HFFc6 (cell line): Measurements from ENCODE around the gene NIT1. TPM values are rescaled to one million over a fixed set of nuclear protein-coding genes. Genes with fewer than 3 reads are reported as not detected.

Experiments used
- DNase-seq: peaks from one replicate; pipeline ENCODE4 v3.0.0-alpha.2; 2018
- H3K27ac Mint-ChIP-seq: 2 replicates; pipeline ENCODE4 v1.8.0; 2020; ENCODE audit warnings: mild to moderate bottlenecking, mixed read lengths
- H3K27me3 Mint-ChIP-seq: 2 replicates; pipeline ENCODE4 v1.8.0; 2021; ENCODE audit warnings: mild to moderate bottlenecking, moderate library complexity, mixed read lengths; ENCODE audit not compliant: insufficient read depth
- H3K36me3 Mint-ChIP-seq: 2 replicates; pipeline ENCODE4 v1.8.0; 2021; ENCODE audit warnings: low read depth, mixed read lengths
- H3K4me1 Mint-ChIP-seq: 2 replicates; pipeline ENCODE4 v1.8.0; 2020; ENCODE audit warnings: low read depth, mixed read lengths
- H3K4me3 Mint-ChIP-seq: 2 replicates; pipeline ENCODE4 v1.8.0; 2020; ENCODE audit warnings: mild to moderate bottlenecking, moderate library complexity, mixed read lengths
- H3K9me3 Mint-ChIP-seq: 2 replicates; pipeline ENCODE4 v1.8.0; 2020; ENCODE audit warnings: mild to moderate bottlenecking, mixed read lengths
- total RNA-seq, 6 experiments: library from RNA; stranded (reverse); fragmentation: NEBNext Ultra II Directional; extraction: Animal tissue kit (Norgen Biotek cat#: 25700); gene quantifications; 2 replicates in 1 of 6; 3 replicates in 5 of 6; pipeline ENCODE4 v1.2.3, GENCODE V29; 2021
- TF ChIP-seq, protein P1 (sequence below): fragments of 200-600 bp; sonication (generic); IDR thresholded peaks from 2 replicates; pipeline ENCODE4 v1.5.0; 2021; ENCODE audit warnings: antibody characterized with exemption, mild to moderate bottlenecking

Gene NIT1
- total RNA-seq, 6 experiments from 2014 or later, result 26.2 to 35.1 (median 32.5) TPM

DNA sequence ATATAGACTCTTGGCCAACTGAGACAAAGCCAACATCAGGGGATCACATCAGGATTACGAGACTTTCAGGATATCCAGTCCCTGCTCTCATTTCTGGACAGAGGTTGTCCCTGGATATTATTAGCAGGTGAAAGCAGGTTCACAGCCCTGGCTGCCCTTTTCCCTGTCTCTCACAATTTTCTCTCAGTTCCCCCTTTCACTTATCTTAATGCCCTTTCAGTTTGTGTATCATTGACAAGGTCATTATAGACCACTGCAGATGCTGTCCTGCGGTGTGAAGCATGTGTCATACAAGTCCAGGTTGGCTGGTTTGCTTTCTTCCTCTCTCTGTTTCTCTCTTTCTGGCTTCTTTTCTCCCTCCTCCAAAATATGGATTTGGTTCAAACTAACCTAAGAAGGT lies 21.9 kb upstream of the NIT1 start:
- no peak for DNase-seq
- peaks cover 5% of the 10 kb centered on the region; the same call in 1 of the 2 replicates for H3K36me3 Mint-ChIP-seq
- peaks cover 11% of the 10 kb centered on the region for H3K27me3 Mint-ChIP-seq
- peaks cover 49% of the 10 kb centered on the region for H3K4me1 Mint-ChIP-seq
- H3K4me3 Mint-ChIP-seq, result no peak overlapping the region
- no peaks in the 10 kb centered on the region for H3K9me3 Mint-ChIP-seq
- no peak overlapping the region for H3K27ac Mint-ChIP-seq
- TF ChIP-seq, protein P1, sequence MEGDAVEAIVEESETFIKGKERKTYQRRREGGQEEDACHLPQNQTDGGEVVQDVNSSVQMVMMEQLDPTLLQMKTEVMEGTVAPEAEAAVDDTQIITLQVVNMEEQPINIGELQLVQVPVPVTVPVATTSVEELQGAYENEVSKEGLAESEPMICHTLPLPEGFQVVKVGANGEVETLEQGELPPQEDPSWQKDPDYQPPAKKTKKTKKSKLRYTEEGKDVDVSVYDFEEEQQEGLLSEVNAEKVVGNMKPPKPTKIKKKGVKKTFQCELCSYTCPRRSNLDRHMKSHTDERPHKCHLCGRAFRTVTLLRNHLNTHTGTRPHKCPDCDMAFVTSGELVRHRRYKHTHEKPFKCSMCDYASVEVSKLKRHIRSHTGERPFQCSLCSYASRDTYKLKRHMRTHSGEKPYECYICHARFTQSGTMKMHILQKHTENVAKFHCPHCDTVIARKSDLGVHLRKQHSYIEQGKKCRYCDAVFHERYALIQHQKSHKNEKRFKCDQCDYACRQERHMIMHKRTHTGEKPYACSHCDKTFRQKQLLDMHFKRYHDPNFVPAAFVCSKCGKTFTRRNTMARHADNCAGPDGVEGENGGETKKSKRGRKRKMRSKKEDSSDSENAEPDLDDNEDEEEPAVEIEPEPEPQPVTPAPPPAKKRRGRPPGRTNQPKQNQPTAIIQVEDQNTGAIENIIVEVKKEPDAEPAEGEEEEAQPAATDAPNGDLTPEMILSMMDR, result no peak

DNA sequence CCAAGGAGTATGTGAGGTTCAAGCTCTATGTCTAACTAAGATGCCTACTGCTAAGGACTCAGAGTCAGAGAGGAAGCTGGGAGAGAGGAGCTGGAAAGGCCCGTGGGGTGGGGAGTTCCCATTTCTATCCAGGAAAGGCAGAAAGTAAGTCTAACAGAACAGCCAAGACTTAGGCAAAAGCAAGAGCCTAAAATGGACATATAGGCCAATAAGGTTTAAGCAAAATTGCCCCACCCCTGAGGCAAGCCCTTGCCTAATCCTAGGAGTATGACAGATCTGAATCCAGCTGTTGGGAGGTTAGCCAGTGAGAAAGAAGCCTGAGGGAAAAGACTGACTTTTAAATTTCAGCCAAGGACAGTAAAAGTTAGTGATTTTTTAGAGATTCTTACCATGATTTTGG lies 21.4 kb upstream of the NIT1 start:
- H3K27me3 Mint-ChIP-seq, result peaks cover 11% of the 10 kb centered on the region
- no peak for DNase-seq
- H3K4me1 Mint-ChIP-seq, result peaks cover 49% of the 10 kb centered on the region
- no peak overlapping the region for H3K27ac Mint-ChIP-seq
- TF ChIP-seq, protein P1, result no peak
- no peaks in the 10 kb centered on the region for H3K9me3 Mint-ChIP-seq
- peaks cover 5% of the 10 kb centered on the region for H3K36me3 Mint-ChIP-seq
- no peak overlapping the region for H3K4me3 Mint-ChIP-seq

DNA sequence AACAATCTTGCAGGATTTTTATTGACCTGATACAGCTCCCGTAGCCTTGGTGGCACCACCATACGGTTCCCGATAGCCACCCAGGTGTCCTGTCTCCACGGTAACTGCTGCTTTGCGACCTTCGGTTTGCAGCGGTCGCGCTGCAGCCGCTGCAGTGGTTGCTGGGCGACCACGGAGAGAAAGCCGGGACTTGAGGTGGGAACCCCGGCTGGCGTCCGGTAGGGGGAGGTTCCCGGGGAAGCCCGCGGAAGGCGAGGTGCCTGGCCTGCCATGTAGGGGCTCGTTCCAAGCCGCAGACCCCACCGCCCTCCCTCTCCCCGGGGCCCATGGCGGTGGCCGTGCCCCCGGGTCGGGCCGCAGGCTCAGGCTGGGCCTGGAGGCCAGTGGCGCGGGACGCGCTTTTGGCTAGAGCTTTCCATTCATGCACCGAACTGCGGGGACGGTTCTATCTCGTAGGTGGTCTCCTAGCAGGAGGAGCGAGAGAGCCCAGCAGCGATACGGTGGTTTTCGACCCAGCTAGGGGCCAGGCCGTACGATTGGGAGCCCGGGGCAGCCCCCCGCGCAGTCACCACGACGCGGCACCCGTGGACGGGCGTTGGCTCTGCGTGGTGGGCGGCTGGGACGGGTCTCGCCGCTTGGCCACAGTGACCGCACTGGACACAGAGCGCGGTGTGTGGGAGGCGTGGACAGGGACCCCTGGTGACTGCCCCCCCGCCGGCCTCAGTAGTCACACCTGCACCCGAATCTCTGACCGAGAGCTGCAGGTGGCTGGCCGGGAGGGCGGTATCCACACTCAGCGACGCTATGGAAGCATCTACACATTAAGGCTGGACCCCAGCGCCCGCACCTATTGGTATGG lies 19.5 kb upstream of the NIT1 start, which contains the start of gene KLHDC9:
Gene KLHDC9, plus strand, starts transcription at position 152 of the 859 bp plus-strand sequence. Its CDS starts 175 bp downstream, at position 327.
- peaks cover 5% of the 10 kb centered on the region for H3K36me3 Mint-ChIP-seq
- H3K4me3 Mint-ChIP-seq, result peak within 1 kb of the TSS; percentile 92
- peaks cover 32% of the 10 kb centered on the region for H3K4me1 Mint-ChIP-seq
- TF ChIP-seq, protein P1, result no peak
- H3K9me3 Mint-ChIP-seq, result no peaks in the 10 kb centered on the region
- H3K27ac Mint-ChIP-seq, result peak within 1 kb of the TSS; percentile 78
- peaks cover 11% of the 10 kb centered on the region for H3K27me3 Mint-ChIP-seq
- peak; percentile 83 for DNase-seq

DNA sequence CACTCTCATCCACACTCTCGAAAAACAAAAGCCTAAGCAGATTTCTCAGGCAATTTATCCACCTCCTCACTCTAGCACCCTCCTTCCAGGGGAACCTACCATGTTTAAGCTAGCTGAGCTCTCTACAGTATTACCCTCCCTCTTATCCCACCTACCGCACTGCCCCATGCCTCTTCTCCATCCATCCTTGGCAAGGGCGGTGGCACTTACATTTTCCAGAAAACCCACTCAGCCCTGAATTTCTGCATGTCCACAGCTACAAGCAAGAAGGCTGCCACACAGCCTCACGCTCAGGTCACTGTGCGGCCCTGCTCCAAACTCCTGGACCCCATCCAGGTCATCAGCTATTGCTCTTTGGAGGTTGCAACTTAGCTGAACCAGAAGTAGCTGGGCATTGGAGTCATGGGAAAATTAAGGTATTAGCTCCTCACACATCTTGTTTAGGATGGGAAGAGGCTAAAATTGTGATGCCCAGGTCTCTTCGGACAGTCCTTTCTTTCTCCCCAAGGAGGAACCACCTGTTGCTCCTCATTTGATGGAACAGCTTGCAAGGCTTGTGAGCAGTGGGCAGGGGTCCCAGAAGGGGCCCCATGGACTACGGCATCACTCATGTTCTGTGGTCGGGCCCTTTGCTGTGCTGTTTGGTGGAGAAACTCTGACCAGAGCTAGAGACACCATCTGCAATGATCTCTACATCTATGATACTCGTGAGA lies 18.7 kb upstream of the NIT1 start:
- peak overlapping the region; percentile 34 for H3K27ac Mint-ChIP-seq
- TF ChIP-seq, protein P1, result no peak
- peaks cover 5% of the 10 kb centered on the region for H3K36me3 Mint-ChIP-seq
- peak overlapping the region; percentile 92 for H3K4me3 Mint-ChIP-seq
- peaks cover 29% of the 10 kb centered on the region for H3K4me1 Mint-ChIP-seq
- DNase-seq, result no peak
- no peaks in the 10 kb centered on the region for H3K9me3 Mint-ChIP-seq
- H3K27me3 Mint-ChIP-seq, result peaks cover 11% of the 10 kb centered on the region

DNA sequence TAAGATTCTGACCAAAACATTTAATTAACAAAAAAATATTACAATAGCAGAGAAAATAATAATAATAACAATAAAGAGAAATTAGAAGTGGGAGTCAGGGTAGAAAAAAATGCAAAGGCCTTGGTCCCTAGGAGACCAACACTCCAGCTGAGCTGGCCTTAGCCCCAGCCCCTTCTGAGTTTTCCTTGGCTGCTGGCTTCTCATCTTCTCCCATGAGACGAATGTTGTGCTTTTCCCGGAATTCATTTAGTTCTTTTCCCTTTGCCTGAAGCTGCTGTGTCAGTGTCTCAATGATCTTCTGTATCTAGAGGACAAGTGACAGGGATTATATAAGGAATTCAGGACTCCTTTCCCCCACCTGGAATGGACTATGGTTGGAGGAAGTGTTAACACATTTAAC lies 17.3 kb upstream of the NIT1 start:
- H3K27ac Mint-ChIP-seq, result no peak overlapping the region
- H3K4me3 Mint-ChIP-seq, result no peak overlapping the region
- H3K4me1 Mint-ChIP-seq, result peaks cover 29% of the 10 kb centered on the region
- H3K27me3 Mint-ChIP-seq, result peaks cover 11% of the 10 kb centered on the region
- no peaks in the 10 kb centered on the region for H3K9me3 Mint-ChIP-seq
- H3K36me3 Mint-ChIP-seq, result peaks cover 5% of the 10 kb centered on the region
- no peak for DNase-seq
- TF ChIP-seq, protein P1, result no peak
